Neuron (in vitro differentiated cells): ENCODE data around the gene C1QTNF4.
"Not testable (repeated sequence)": the region's sequence is repeated elsewhere in the genome, so short reads cannot be mapped to it uniquely, and the experiment has no call there.

ENCODE experiments used
- H2AFZ ChIP-seq: one replicate; pipeline ENCODE4 v1.6.1; 2013; ENCODE audit warnings: low read depth, mild to moderate bottlenecking, inconsistent platforms, low read length, moderate library complexity
- H3K27me3 ChIP-seq: one replicate; pipeline ENCODE4 v1.6.1; 2013; ENCODE audit warnings: low read length; ENCODE audit not compliant: insufficient read depth
- H3K36me3 ChIP-seq: one replicate; pipeline ENCODE4 v1.6.1; 2013; ENCODE audit warnings: low read length; ENCODE audit not compliant: insufficient read depth
- H3K4me1 ChIP-seq: one replicate; pipeline ENCODE4 v1.6.1; 2013; ENCODE audit warnings: low read length; ENCODE audit not compliant: insufficient read depth
- H3K4me3 ChIP-seq: 2 replicates; pipeline ENCODE4 v1.5.1; 2013; ENCODE audit warnings: mild to moderate bottlenecking, low read length, moderate library complexity
- H3K9me3 ChIP-seq: one replicate; pipeline ENCODE4 v1.6.1; 2013; ENCODE audit warnings: low read length

C1QTNF4 gene

DNA sequence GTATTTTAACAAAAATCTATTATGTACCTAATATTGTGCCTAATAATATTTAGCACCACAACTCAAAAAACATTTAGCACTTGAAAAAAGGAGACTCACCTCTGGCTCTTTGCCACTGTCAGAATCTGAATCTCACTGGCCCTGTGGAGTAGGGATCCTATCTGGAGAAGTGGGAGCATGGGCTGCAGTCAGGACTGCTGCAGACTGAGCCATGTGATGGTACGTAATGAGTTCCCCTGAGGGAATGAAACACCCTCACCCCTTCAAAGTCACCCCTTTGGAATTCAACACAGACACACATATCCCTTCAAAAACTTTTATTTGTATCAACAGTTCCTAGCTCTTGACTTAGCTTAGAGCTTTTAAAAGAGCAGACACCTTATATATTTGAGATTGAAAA lies 22.3 kb downstream of the C1QTNF4 start:
- H3K9me3 ChIP-seq = no peaks in the 10 kb centered on the region
- peaks cover 39% of the 10 kb centered on the region for H3K36me3 ChIP-seq
- peaks cover under 1% of the 10 kb centered on the region for H3K4me1 ChIP-seq
- H3K4me3 ChIP-seq = no peak overlapping the region
- H3K27me3 ChIP-seq = no peaks in the 10 kb centered on the region
- H2AFZ ChIP-seq = no peak overlapping the region

DNA sequence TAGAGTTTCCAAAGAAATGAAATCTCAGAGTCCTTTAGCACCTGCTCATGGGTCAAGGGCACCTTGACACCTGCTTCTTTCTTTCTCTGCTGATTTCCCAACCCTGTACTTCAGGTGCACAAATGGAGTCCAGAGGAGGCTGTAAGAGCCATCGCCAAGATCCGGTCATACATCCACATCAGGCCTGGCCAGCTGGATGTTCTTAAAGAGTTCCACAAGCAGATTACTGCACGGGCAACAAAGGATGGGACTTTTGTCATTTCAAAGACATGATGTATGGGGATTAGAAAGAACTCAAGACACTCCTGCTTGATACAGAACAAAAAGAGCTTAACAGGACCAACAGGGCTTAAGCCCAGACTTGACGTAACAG lies 22.9 kb downstream of the C1QTNF4 start:
- Histone ChIP-seq H3K27me3 (no peaks in the 10 kb centered on the region), H3K36me3 (peaks cover 39% of the 10 kb centered on the region), H2AFZ (no peak overlapping the region), H3K4me1 (no peaks in the 10 kb centered on the region), H3K4me3 (no peak overlapping the region), H3K9me3 (no peaks in the 10 kb centered on the region)

DNA sequence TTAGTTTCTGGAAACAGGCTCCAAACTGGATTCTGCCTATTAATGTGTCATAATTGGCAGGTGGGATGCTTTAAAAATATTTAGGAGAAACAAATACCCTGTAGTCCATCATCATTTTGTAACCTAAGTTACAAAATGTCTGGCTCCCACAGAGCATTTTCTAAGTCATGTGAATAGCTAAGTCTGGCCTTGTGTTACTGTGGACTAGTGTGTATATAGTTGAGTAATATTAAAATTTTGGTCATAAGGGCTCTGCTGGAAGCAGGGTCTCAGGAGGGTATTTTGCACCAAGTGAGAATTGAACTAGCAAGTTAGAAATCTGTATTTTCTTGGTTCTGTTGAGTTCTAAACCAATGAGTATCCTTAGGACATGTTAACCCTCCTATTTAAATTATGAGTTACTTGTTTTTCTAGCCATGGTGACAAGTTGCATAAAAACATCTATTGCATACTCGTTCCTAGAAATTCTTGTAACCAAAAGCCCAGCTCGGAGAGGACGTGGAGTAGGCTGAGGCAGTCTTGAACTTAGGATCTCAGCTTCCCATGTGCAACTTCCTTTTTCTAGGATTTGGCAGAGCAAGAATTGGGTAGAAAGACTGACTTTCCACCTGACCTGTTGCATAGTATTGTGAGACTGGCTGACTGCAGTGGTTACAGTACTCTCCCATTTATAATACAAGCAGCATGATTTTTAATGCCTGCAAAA lies 23.4 kb downstream of the C1QTNF4 start:
- no peak overlapping the region for H3K4me3 ChIP-seq
- H3K4me1 ChIP-seq = no peaks in the 10 kb centered on the region
- no peak overlapping the region for H2AFZ ChIP-seq
- H3K27me3 ChIP-seq = no peaks in the 10 kb centered on the region
- no peaks in the 10 kb centered on the region for H3K9me3 ChIP-seq
- H3K36me3 ChIP-seq = peaks cover 38% of the 10 kb centered on the region

DNA sequence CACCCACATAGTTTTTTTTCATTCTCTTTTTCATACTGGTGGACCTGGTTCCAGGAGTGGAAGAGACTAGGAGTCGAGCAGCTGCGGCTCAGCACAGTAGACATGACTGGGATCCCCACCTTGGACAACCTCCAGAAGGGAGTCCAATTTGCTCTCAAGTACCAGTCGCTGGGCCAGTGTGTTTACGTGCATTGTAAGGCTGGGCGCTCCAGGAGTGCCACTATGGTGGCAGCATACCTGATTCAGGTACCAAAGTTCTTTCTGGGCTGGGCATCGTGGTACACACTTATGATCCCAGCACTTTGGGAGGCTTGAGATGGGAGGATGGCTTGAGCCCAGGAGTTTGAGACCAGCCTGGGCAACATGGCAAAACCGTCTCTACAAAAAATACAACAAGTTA lies 24.6 kb downstream of the C1QTNF4 start:
- H3K36me3 ChIP-seq = peaks cover 30% of the 10 kb centered on the region
- no peak overlapping the region for H2AFZ ChIP-seq
- no peak overlapping the region for H3K4me3 ChIP-seq
- no peaks in the 10 kb centered on the region for H3K27me3 ChIP-seq
- no peaks in the 10 kb centered on the region for H3K4me1 ChIP-seq
- no peaks in the 10 kb centered on the region for H3K9me3 ChIP-seq

DNA sequence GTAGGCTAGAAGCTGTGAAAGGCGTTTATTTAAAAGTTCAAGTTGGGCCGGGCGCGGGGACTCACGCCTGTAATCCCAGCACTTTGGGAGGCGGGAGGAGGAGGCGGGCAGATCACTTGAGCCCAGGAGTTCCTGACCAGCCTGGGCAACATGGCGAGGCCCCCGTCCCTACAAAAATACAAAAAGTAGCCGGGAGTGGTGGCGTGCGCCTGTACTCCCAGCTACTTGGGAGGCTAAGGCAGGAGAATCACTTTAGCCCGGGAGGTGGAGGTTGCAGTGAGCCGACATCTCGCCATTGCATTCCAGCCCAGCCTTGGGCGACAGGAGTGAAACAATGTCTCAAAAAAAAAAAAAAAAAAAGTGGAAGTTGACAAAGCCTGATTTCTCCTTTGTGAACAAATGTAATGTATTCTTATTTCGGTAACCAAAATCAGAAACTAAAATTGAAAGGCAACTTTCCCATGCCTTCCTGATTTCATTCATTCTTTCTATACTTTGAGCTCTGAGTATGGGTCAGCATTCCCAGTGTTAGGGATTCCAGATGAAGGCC lies 28.0 kb downstream of the C1QTNF4 start:
- no peaks in the 10 kb centered on the region for H3K27me3 ChIP-seq
- H3K9me3 ChIP-seq = no peaks in the 10 kb centered on the region
- peaks cover 3% of the 10 kb centered on the region for H3K36me3 ChIP-seq
- peak overlapping the region; percentile 42 for H3K4me3 ChIP-seq
- H2AFZ ChIP-seq = peak overlapping the region; percentile 49
- no peaks in the 10 kb centered on the region for H3K4me1 ChIP-seq

DNA sequence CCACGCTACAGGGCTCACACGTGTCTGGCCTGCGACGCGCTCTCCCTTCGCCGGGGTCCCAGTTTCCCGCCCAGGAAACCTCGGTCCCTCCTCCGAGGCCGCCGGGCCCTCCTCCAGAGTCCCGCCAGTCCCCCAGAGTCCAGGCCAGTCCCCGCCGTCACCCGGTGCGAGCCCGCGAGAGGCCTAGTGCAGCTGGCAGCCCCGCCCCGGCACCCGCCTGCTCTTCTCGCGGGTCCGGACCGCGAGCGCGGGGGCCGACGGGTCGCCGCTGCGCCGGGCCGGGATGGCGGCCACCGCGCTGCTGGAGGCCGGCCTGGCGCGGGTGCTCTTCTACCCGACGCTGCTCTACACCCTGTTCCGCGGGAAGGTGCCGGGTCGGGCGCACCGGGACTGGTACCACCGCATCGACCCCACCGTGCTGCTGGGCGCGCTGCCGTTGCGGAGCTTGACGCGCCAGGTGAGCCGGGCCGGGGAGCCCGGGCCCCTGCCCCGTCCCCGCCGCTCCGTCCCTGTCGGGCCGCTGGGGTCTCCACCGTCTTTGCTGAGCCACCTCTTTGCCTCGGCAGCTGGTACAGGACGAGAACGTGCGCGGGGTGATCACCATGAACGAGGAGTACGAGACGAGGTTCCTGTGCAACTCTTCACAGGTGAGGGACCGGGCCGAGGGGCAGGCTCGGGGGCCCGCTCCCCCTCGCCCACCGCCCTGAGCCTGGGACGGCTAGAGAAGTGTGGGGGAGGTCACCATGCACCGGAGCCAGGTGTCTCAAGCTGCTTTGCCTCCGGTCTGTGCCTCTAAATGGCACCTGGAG lies 28.7 kb downstream of the C1QTNF4 start, which contains the start of gene PTPMT1:
Gene PTPMT1 (plus strand): TSS at position 260 of the 809 bp plus-strand sequence. CDS start 24 bp downstream, at position 284.
- no peaks in the 10 kb centered on the region for H3K36me3 ChIP-seq
- no peaks in the 10 kb centered on the region for H3K27me3 ChIP-seq
- peak within 1 kb of the TSS; percentile 42 for H3K4me3 ChIP-seq

DNA sequence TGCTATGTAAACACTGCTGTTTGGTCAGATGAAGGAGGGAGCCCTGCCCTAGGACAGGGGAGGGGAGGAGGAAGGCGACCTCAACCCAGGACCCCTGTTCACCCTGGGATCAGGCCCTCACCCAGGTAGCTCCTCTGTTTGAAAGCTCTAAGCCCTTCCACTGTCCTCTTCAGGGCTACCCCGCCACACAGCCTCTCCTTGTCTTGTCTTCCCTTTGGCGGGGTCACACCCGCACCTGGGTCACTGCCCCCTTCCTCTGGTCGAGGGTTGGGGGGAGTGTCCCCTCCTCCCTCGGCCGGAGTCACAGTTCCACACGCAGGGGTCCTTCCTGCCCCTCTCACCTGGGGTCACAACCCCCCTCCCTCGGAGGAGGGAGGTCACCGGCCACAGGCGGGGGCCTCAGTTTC lies 29.3 kb downstream of the C1QTNF4 start:
- Histone ChIP-seq H2AFZ (peak overlapping the region; percentile 49), H3K27me3 (no peaks in the 10 kb centered on the region), H3K36me3 (no peaks in the 10 kb centered on the region), H3K9me3 (no peaks in the 10 kb centered on the region), H3K4me1 (no peaks in the 10 kb centered on the region), H3K4me3 (peak overlapping the region; percentile 42)

More for the DNA sequence above, 28.7 kb downstream of the C1QTNF4 start, which contains the start of gene PTPMT1:
- Histone ChIP-seq H2AFZ (peak within 1 kb of the TSS; percentile 49), H3K4me1 (no peaks in the 10 kb centered on the region), H3K9me3 (no peaks in the 10 kb centered on the region)

DNA sequence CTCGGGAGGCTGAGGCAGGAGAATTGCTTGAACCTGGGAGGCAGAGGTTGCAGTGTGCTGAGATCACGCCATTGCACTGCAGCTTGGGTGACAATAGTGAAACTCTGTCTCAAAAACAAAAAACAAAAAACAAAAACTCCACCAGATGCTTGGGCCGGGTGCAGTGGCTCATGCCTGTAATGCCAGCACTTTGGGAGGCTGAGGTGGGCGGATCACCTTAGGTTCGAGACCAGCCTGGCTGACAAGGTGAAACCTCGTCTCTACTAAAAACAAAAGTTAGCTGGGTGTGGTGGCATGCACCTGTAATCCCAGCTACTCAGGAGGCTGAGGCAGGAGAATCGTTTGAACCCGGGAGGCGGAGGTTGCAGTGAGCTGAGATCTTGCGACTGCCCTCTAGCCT lies 29.8 kb downstream of the C1QTNF4 start:
- H3K9me3 ChIP-seq, H3K27me3 ChIP-seq, H3K4me1 ChIP-seq, H2AFZ ChIP-seq, H3K36me3 ChIP-seq, H3K4me3 ChIP-seq: not testable (repeated sequence)

DNA sequence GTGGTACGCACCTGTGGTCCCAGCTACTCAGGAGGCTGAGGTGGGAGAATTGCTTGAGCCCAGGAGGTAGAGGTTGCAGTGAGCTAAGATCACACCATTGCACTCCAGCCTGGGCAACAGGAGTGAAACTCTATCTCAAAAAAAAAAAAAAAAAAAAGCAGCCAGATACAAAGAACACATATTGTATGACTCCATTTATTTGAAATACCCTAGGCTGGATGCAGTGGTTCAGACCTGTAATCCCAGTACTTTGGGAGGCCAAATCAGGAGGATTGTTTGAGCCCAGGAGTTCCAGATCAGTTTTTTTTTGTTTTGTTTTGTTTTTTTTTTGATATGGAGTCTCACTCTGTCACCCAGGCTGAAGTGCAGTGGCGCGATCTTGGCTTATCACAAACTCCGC lies 31.8 kb downstream of the C1QTNF4 start:
- H3K36me3 ChIP-seq, H3K27me3 ChIP-seq, H2AFZ ChIP-seq, H3K9me3 ChIP-seq, H3K4me3 ChIP-seq, H3K4me1 ChIP-seq: not testable (repeated sequence)

DNA sequence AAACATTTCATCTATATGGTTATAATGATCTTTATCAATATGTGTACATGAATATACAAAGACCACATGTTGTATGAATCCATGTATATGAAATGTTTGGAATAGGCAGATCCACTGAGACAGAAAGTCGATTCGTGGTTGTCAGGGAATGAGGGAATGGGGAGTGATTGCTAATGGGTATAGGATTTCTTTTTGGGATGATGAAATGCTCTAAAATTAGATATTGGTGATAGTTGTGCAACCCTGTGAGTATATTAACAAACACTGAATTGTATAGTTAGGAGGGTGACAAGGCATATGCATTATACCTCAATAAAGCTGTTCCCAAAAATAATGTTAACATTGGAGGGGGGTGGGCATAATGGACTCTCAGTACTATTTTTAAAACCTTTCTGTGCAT lies 33.8 kb downstream of the C1QTNF4 start:
- no peaks in the 10 kb centered on the region for H3K27me3 ChIP-seq
- H3K4me3 ChIP-seq = no peak overlapping the region
- no peaks in the 10 kb centered on the region for H3K9me3 ChIP-seq
- no peaks in the 10 kb centered on the region for H3K4me1 ChIP-seq
- H3K36me3 ChIP-seq = no peaks in the 10 kb centered on the region
- no peak overlapping the region for H2AFZ ChIP-seq

DNA sequence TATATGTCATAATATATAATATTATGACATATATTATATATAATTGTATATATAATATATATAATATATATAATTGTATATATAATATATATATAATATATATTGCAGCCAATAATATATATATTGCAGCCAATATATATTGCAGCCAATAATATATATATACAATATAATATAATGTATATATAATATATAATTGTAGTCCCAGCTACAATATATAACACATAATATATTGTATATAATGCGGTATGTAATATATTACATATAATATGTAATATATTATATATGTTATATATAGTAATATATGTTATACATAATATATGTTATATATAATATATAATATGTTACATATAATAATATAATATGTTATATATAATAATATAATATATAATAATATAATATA lies 35.5 kb downstream of the C1QTNF4 start:
- no peaks in the 10 kb centered on the region for H3K4me1 ChIP-seq
- H3K27me3 ChIP-seq = no peaks in the 10 kb centered on the region
- H3K9me3 ChIP-seq = no peaks in the 10 kb centered on the region
- H2AFZ ChIP-seq = no peak overlapping the region
- no peak overlapping the region for H3K4me3 ChIP-seq
- H3K36me3 ChIP-seq = no peaks in the 10 kb centered on the region

DNA sequence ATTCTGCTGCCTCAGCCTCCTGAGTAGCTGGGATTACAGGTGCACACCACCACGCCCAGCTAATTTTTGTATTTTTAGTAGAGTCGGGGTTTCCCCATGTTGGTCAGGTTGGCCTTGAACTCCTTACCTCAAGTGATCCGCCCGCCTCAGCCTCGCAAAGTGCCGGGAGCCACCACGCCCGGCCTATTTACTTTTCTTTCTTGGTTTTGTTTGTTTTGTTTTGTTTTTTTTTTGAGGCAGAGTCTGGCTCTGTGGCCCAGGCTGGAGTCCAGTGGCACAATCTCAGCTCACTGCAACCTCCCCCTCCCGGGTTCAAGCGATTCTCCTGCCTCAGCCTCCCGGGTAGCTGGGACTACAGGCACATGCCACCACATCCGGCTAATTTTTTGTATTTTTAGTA lies 37.2 kb downstream of the C1QTNF4 start:
- not testable (repeated sequence) for H3K9me3 ChIP-seq, H3K27me3 ChIP-seq, H3K4me3 ChIP-seq

DNA sequence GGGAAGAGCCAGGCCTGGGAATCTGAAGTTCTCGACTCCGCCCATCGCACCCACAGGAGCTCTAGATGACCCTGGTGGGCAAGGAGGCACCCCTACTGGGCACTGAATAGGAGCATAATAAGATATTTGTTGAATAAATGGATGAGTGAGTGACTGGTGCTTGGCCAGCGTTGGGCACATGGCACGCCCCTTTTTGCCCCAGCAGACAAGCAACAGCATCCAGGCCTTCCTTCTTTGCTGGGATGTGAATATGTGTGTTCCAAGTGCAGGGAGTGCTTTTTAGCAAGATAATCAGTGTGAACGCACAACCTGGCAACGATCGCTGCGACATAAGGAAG lies 40.8 kb downstream of the C1QTNF4 start:
- Histone ChIP-seq H3K9me3 (no peaks in the 10 kb centered on the region), H2AFZ (peak overlapping the region; percentile 94), H3K27me3 (no peaks in the 10 kb centered on the region), H3K4me1 (peaks cover 18% of the 10 kb centered on the region), H3K36me3 (peaks cover 11% of the 10 kb centered on the region), H3K4me3 (peak overlapping the region; percentile 85)

More for the DNA sequence above, 37.2 kb downstream of the C1QTNF4 start:
- not testable (repeated sequence) for H3K4me1 ChIP-seq, H2AFZ ChIP-seq, H3K36me3 ChIP-seq
